Stomach (tissue), 4 donors: Measurements from ENCODE around the gene KREMEN2.

Source experiments
- POLR2A ChIP-seq, 4 donors: fragments of 450-650 bp; IDR thresholded peaks; one replicate each; pipeline ENCODE4 v1.6.1; 2016; ENCODE audit warnings: antibody characterized with exemption in 4 of 4, control low read depth in 2 of 4, mild to moderate bottlenecking in 1 of 4, moderate library complexity in 1 of 4
- TF ChIP-seq, protein P1 (sequence below), 7 experiments: fragments of 450-650 bp in 4 of 7; fragments of 200-600 bp in 3 of 7; sonication (generic) in 3 of 7; IDR thresholded peaks; one replicate each; pipeline ENCODE4 v1.5.1; 2016 to 2019; ENCODE audit warnings: antibody characterized with exemption in 7 of 7, control low read depth in 2 of 7, mild to moderate bottlenecking in 1 of 7

GRCh38 chr16:2950773-2951172 is 13.3 kb upstream of the KREMEN2 start:
- TF ChIP-seq POLR2A (IDR thresholded peaks at IDR 0.05): no peak
- TF ChIP-seq, protein P1, sequence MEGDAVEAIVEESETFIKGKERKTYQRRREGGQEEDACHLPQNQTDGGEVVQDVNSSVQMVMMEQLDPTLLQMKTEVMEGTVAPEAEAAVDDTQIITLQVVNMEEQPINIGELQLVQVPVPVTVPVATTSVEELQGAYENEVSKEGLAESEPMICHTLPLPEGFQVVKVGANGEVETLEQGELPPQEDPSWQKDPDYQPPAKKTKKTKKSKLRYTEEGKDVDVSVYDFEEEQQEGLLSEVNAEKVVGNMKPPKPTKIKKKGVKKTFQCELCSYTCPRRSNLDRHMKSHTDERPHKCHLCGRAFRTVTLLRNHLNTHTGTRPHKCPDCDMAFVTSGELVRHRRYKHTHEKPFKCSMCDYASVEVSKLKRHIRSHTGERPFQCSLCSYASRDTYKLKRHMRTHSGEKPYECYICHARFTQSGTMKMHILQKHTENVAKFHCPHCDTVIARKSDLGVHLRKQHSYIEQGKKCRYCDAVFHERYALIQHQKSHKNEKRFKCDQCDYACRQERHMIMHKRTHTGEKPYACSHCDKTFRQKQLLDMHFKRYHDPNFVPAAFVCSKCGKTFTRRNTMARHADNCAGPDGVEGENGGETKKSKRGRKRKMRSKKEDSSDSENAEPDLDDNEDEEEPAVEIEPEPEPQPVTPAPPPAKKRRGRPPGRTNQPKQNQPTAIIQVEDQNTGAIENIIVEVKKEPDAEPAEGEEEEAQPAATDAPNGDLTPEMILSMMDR (IDR thresholded peaks at IDR 0.05): no peak
